ENCODE measurements around the gene GBP6.
"Not testable (repeated sequence)": the region's sequence is repeated elsewhere in the genome, so short reads cannot be mapped to it uniquely, and the experiment has no call there.

The GBP6 gene

GRCh38 chr1:89352421-89352820, 11.4 kb upstream of the GBP6 start:
- H3K9ac ChIP-seq (ENCODE audit: low read depth, low read length) = no peak overlapping the region
- no peaks in the 10 kb centered on the region for H3K27me3 ChIP-seq (ENCODE audit: control insufficient read depth, insufficient read depth, low read length)
- H3K4me3 ChIP-seq (ENCODE audit: low read depth, low read length) = no peak overlapping the region
- no peaks in the 10 kb centered on the region for H3K4me1 ChIP-seq (ENCODE audit: control insufficient read depth, insufficient read depth, low read length)
- no peaks in the 10 kb centered on the region for H3K9me3 ChIP-seq (ENCODE audit: control insufficient read depth, insufficient read depth, low read length)
- H3K36me3 ChIP-seq (ENCODE audit: control insufficient read depth, insufficient read depth, low read length) = no peaks in the 10 kb centered on the region

DNA sequence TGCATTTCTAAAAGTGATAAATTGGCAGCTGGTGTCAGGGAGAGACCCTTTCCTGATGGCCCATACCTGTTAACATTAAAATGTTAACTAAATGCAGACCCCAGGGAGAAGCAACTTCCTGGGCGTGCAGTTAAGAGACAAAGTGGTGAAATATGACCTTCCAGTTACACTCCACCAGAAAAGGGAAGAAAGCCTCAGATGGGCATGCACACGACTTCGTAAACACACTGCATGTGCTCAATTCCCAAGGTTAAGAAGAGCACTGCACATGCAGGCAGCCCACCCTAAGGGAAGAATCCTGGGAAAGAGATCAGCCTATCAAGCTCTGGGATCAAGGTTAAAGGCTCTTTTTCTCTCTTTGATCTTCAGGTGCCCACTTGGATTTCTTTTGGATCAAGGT, 9.7 kb upstream of the GBP6 start:
- no peak overlapping the region for H3K9ac ChIP-seq (ENCODE audit: low read depth, low read length)
- H3K9me3 ChIP-seq (ENCODE audit: control insufficient read depth, insufficient read depth, low read length) = no peaks in the 10 kb centered on the region
- H3K27me3 ChIP-seq (ENCODE audit: control insufficient read depth, insufficient read depth, low read length) = no peaks in the 10 kb centered on the region

GRCh38 chr1:89355056-89355455, 8.8 kb upstream of the GBP6 start:
- no peak overlapping the region for H3K4me3 ChIP-seq (ENCODE audit: low read depth, low read length)
- H3K36me3 ChIP-seq (ENCODE audit: control insufficient read depth, insufficient read depth, low read length) = no peaks in the 10 kb centered on the region
- H3K27me3 ChIP-seq (ENCODE audit: control insufficient read depth, insufficient read depth, low read length) = no peaks in the 10 kb centered on the region
- H3K9me3 ChIP-seq (ENCODE audit: control insufficient read depth, insufficient read depth, low read length) = no peaks in the 10 kb centered on the region
- H3K4me1 ChIP-seq (ENCODE audit: control insufficient read depth, insufficient read depth, low read length) = no peaks in the 10 kb centered on the region
- no peak overlapping the region for H3K9ac ChIP-seq (ENCODE audit: low read depth, low read length)

More for the DNA sequence above, 9.7 kb upstream of the GBP6 start:
- H3K4me3 ChIP-seq (ENCODE audit: low read depth, low read length) = no peak overlapping the region
- no peaks in the 10 kb centered on the region for H3K36me3 ChIP-seq (ENCODE audit: control insufficient read depth, insufficient read depth, low read length)
- no peaks in the 10 kb centered on the region for H3K4me1 ChIP-seq (ENCODE audit: control insufficient read depth, insufficient read depth, low read length)

DNA sequence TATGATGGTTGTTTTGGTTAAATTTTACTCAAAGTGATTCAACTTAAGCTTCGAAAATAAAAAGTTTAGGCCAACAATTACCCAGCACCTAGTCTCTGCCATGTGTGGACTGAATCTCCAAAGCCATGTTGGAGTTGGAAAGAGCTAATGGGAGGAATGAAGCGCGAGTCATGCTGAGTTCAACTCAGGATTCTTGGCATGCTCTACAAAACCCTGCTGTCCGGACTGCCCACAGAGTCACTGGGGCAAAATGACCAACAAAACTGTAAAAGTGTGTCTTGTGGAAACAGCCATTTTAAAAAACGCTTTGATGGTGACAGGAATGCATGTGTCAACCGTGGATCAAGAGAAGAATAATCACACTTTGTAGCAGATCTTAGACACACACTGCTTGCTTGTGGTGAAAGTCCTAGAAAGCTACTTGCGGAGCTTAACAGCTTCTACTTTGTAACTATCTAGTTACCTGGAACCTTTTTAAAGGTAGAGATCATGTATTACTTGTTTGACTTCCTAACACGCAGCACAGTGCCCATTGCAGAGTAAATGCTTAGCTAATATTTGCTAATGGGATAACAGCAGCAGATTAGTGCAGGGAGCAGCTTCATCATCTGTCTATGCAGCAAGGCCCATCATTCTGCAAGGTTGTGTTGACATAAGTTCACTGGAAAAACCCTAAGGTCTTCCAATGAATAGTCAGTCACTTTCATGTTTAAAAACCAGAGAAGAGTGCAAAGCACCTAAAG, 7.0 kb upstream of the GBP6 start:
- Histone ChIP-seq H3K36me3 (ENCODE audit: control insufficient read depth, insufficient read depth, low read length) (no peaks in the 10 kb centered on the region), H3K27me3 (ENCODE audit: control insufficient read depth, insufficient read depth, low read length) (no peaks in the 10 kb centered on the region), H3K9me3 (ENCODE audit: control insufficient read depth, insufficient read depth, low read length) (no peaks in the 10 kb centered on the region), H3K4me1 (ENCODE audit: control insufficient read depth, insufficient read depth, low read length) (no peaks in the 10 kb centered on the region), H3K9ac (ENCODE audit: low read depth, low read length) (no peak overlapping the region), H3K4me3 (ENCODE audit: low read depth, low read length) (no peak overlapping the region)

- Histone ChIP-seq H3K4me1 (ENCODE audit: control insufficient read depth, insufficient read depth, low read length) (no peaks in the 10 kb centered on the region), H3K4me3 (ENCODE audit: low read depth, low read length) (no peak overlapping the region), H3K27me3 (ENCODE audit: control insufficient read depth, insufficient read depth, low read length) (no peaks in the 10 kb centered on the region), H3K9me3 (ENCODE audit: control insufficient read depth, insufficient read depth, low read length) (no peaks in the 10 kb centered on the region), H3K36me3 (ENCODE audit: control insufficient read depth, insufficient read depth, low read length) (no peaks in the 10 kb centered on the region), H3K9ac (ENCODE audit: low read depth, low read length) (no peak overlapping the region)
Observed at GRCh38 chr1:89358287-89358893, 5.5 kb upstream of the GBP6 start.

DNA sequence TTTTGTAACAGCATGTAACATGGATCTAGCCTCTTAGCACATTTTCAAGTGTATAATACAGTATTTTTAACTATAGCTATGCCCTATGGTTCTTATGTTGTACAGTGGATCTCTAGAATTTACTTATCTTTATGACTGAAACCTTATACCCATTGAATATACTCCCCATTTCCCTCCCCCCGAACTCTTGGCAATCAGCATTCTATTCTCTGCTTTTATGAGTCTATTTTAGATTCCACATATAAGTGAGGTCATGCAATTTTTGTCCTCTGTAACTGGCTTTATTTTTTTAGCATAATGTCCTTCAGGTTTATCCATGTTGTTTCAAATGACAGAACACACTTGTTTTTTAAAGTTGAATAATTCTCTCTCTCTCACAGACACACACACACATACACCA, 3.1 kb upstream of the GBP6 start:
- no peak overlapping the region for H3K9ac ChIP-seq (ENCODE audit: low read depth, low read length)
- no peaks in the 10 kb centered on the region for H3K27me3 ChIP-seq (ENCODE audit: control insufficient read depth, insufficient read depth, low read length)
- H3K36me3 ChIP-seq (ENCODE audit: control insufficient read depth, insufficient read depth, low read length) = no peaks in the 10 kb centered on the region
- H3K4me1 ChIP-seq (ENCODE audit: control insufficient read depth, insufficient read depth, low read length) = no peaks in the 10 kb centered on the region
- no peak overlapping the region for H3K4me3 ChIP-seq (ENCODE audit: low read depth, low read length)
- no peaks in the 10 kb centered on the region for H3K9me3 ChIP-seq (ENCODE audit: control insufficient read depth, insufficient read depth, low read length)

- Histone ChIP-seq H3K36me3 (ENCODE audit: control insufficient read depth, insufficient read depth, low read length) (no peaks in the 10 kb centered on the region), H3K27me3 (ENCODE audit: control insufficient read depth, insufficient read depth, low read length) (no peaks in the 10 kb centered on the region), H3K9ac (ENCODE audit: low read depth, low read length) (no peak overlapping the region), H3K4me3 (ENCODE audit: low read depth, low read length) (no peak overlapping the region), H3K4me1 (ENCODE audit: control insufficient read depth, insufficient read depth, low read length) (no peaks in the 10 kb centered on the region), H3K9me3 (ENCODE audit: control insufficient read depth, insufficient read depth, low read length) (no peaks in the 10 kb centered on the region)
Observed at GRCh38 chr1:89361681-89362080, 2.2 kb upstream of the GBP6 start.

DNA sequence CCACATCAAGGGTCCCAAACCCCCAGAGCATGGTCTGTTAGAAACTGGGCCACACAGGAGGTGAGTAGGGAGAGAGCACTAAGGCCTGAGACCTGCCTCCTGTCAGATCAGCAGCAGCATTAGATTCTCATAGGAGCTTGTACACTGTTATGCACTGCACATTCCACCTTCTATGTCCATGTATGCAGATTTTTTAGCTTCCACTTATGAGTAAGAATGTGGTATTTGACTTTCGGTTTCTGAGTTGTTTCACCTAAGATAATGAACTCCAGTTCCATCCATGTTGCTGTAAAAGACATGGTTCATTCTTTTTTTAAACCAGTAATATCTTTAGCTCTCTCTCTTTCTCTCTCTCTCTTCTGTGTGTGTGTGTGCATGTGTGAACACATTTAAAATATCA, 663 bp upstream of the GBP6 start:
- no peak overlapping the region for H3K9ac ChIP-seq (ENCODE audit: low read depth, low read length)
- no peaks in the 10 kb centered on the region for H3K4me1 ChIP-seq (ENCODE audit: control insufficient read depth, insufficient read depth, low read length)
- no peak overlapping the region for H3K4me3 ChIP-seq (ENCODE audit: low read depth, low read length)
- no peaks in the 10 kb centered on the region for H3K27me3 ChIP-seq (ENCODE audit: control insufficient read depth, insufficient read depth, low read length)
- H3K9me3 ChIP-seq (ENCODE audit: control insufficient read depth, insufficient read depth, low read length) = no peaks in the 10 kb centered on the region
- H3K36me3 ChIP-seq (ENCODE audit: control insufficient read depth, insufficient read depth, low read length) = no peaks in the 10 kb centered on the region

DNA sequence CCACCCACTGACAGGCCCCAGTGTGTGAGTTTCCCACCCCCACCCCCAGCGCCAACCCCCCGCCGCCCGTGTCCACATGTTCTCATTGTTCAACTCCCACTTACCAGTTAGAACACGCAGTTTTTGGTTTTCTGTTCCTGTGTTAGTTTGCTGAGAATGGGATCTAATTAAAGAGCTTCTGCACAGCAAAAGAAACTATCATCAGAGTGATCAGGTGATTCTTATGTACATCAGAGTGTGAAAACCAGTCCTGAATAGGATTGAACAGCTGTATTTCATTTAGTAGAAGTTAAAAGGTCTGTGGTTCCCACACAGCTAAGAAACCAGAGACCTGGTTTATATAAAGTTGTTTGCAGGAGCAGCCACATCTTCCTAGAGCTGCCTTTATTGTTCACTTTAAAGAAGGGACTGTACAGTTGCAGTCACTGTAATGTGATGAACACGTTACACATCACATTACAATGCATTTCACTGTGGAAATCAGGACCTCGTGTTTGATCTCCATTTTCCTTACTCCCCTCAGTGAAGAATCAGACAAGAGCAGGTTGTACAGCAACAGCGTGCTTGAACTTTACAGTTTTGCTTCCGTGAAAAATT, 1.2 kb downstream of the GBP6 start:
- Histone ChIP-seq H3K9ac (ENCODE audit: low read depth, low read length) (no peak overlapping the region), H3K9me3 (ENCODE audit: control insufficient read depth, insufficient read depth, low read length) (no peaks in the 10 kb centered on the region), H3K27me3 (ENCODE audit: control insufficient read depth, insufficient read depth, low read length) (no peaks in the 10 kb centered on the region), H3K4me3 (ENCODE audit: low read depth, low read length) (no peak overlapping the region), H3K36me3 (ENCODE audit: control insufficient read depth, insufficient read depth, low read length) (no peaks in the 10 kb centered on the region), H3K4me1 (ENCODE audit: control insufficient read depth, insufficient read depth, low read length) (no peaks in the 10 kb centered on the region)

GRCh38 chr1:89367221-89367620, 3.4 kb downstream of the GBP6 start:
- Histone ChIP-seq H3K27me3 (ENCODE audit: control insufficient read depth, insufficient read depth, low read length) (no peaks in the 10 kb centered on the region), H3K4me1 (ENCODE audit: control insufficient read depth, insufficient read depth, low read length) (no peaks in the 10 kb centered on the region), H3K9me3 (ENCODE audit: control insufficient read depth, insufficient read depth, low read length) (no peaks in the 10 kb centered on the region), H3K36me3 (ENCODE audit: control insufficient read depth, insufficient read depth, low read length) (no peaks in the 10 kb centered on the region), H3K4me3 (ENCODE audit: low read depth, low read length) (no peak overlapping the region), H3K9ac (ENCODE audit: low read depth, low read length) (no peak overlapping the region)

DNA sequence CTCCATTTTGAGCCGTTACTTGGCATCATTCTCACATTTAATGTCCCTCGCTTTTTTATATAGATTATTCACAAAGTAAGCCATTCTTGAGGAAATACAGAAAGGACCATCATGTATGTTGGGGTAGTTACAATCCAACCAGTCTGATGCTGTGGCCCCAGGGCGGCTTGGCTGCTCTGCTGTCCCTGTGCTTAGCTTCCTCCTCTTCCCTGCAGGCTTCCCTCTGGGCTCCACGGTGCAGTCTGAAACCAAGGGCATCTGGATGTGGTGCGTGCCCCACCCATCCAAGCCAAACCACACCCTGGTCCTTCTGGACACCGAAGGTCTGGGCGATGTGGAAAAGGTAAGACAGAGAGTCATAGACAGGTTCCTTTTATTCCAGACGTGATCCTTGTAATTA, 5.5 kb downstream of the GBP6 start:
- H3K4me1 ChIP-seq (ENCODE audit: control insufficient read depth, insufficient read depth, low read length) = no peaks in the 10 kb centered on the region

GRCh38 chr1:89373810-89374209, 10.0 kb downstream of the GBP6 start:
- not testable (repeated sequence) for H3K27me3 ChIP-seq (ENCODE audit: control insufficient read depth, insufficient read depth, low read length); H3K9ac ChIP-seq (ENCODE audit: low read depth, low read length); H3K9me3 ChIP-seq (ENCODE audit: control insufficient read depth, insufficient read depth, low read length); H3K36me3 ChIP-seq (ENCODE audit: control insufficient read depth, insufficient read depth, low read length); H3K4me1 ChIP-seq (ENCODE audit: control insufficient read depth, insufficient read depth, low read length); H3K4me3 ChIP-seq (ENCODE audit: low read depth, low read length)

More for the DNA sequence above, 5.5 kb downstream of the GBP6 start:
- Histone ChIP-seq H3K4me3 (ENCODE audit: low read depth, low read length) (no peak overlapping the region), H3K36me3 (ENCODE audit: control insufficient read depth, insufficient read depth, low read length) (no peaks in the 10 kb centered on the region), H3K9ac (ENCODE audit: low read depth, low read length) (no peak overlapping the region), H3K9me3 (ENCODE audit: control insufficient read depth, insufficient read depth, low read length) (no peaks in the 10 kb centered on the region), H3K27me3 (ENCODE audit: control insufficient read depth, insufficient read depth, low read length) (no peaks in the 10 kb centered on the region)

Data from iPS-15b (cell line).